GM18861 (cell line): ENCODE measurements around the gene CFAP46.
"Not testable (repeated sequence)": the region's sequence is repeated elsewhere in the genome, so short reads cannot be mapped to it uniquely, and the experiment has no call there.

Experiments
- ATAC-seq: cut with Tn5 transposase; IDR thresholded peaks from one replicate; pipeline ENCODE4 v1.9.1; 2021; ENCODE audit not compliant: unreplicated experiment

The CFAP46 gene

DNA sequence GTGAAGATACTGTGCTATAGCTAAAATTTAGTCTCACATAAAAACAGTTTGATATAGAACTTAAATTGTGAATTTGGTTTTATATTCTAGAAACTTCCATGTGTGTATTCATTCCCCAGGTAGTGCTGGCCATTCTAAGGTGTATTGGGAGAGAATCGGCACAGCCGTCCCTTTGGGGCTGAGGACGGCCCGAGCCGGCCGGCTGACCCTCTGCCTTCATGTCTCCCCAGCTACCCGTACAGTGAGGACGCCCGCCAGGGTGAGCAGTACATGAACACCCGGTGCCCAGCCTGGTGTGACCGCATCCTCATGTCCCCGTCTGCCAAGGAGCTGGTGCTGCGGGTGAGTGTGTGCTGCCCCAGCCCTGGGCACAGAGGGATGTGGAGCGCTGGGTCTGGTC, 164.9 kb downstream of the CFAP46 start:
- no peak for ATAC-seq

DNA sequence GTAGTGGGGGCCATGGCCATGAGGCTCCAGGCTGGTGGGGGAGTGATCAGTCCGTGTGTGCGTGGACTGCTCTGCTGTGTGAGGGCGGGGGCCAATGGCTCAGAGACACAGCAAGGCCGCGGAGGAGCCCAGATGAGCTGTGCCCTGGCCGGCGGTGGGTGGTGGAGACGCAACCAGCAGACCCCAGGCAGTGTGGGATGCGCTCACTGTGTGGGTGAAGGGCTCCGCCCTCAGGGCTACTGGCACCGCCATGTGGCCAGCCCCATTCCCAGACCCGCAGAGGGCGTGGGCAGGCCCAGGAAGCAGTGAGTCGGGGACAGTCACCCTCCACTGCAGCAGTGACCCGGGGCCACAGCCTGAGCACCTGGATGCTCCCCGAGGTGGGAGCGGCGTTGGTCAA, 165.5 kb downstream of the CFAP46 start:
- ATAC-seq = no peak

DNA sequence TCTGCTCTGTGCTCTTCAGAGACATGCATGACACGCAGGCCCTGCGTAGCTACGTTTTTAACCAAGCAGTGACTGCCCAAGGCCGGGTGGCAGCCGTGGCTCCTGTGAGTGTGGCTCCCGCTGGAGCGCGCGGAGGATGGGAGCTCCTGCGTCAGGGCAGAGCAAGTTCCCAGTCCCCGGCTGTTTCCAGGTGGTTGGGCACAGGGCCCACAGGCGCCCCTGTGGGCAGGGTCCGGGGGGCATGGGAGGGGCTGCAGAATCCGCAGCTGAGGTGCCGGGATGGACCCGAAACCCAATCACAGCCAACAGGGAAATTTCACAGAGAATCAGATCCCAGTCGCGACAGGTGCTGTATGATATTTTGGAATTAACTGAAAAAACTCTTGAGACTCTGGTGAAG, 166.2 kb downstream of the CFAP46 start:
- ATAC-seq = no peak

DNA sequence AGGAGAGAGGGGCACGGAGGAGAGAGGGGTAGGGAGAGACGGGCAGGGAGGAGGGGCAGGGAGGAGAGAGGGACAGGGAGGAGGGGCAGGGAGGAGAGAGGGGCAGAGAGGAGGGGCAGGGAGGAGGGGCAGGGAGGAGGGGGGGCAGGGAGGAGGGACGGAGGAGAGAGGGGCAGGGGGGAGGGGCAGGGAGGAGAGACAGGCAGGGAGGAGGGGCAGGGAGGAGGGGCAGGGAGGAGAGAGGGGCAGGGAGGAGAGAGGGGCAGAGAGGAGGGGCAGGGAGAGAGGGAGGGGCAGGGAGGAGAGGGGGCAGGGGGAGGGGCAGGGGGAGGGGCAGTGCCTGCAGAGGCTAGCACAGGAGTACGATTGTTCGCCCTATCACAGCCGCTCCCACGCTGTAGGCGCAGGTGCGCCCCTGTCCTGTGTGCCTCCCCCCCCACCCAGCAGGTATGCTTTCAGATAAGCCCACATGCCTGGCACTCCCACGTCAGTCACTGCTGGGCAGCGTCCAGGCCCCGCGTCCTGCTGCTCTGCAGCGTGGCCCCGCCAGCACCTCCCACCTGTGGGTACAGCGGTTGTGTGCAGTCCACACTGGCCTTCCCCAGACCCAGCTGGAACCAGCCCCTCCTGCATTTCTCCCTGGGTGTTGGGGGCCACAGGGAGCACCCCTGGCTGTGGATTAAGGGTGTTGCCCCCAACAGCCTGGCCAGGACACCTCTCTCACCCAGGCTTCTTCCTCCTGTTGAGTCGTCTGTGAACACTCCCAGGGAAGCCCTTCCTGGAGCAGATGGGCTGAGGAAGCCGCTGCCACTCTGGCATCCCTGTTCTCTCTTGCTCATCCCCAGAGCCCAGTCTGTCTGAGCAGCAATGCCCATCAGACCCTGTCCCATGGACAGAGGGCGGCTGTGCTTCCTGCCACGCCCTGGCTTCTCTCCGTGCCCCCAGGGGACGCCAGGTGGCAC, 167.2 kb downstream of the CFAP46 start:
- ATAC-seq = no peak

DNA sequence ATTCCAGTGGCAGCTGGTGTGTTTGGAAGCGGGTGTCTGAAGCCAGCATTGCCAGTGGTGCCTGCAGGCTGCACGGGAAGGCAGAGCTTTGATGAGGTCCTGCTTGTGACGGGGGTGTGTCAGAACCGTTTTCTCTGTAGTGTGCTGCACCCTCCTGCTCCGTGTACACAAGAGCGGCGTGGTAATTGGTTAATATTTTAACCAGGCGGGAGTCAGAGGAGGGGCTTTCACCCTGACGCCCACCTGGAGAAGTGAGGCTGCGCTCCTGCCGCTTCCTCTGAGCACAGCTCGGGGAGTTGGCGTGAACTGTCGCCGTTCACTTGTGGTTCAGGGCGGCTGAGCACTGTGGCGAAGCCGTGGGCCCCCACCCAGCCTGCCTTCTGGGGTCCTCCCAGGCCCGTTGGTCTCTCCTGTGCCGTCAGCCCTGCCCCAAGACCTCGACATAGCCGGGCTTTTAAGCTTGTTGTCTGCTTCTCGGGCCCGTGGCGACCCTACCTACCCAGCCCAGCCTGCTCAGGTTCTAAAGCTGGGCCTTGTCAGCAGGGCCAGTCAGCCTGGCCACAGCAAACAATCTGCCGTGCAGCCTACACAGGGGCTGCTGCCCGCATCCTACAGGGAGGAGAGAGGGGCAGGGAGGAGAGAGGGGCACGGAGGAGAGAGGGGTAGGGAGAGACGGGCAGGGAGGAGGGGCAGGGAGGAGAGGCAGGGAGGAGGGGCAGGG, 168.0 kb downstream of the CFAP46 start:
- no peak for ATAC-seq

DNA sequence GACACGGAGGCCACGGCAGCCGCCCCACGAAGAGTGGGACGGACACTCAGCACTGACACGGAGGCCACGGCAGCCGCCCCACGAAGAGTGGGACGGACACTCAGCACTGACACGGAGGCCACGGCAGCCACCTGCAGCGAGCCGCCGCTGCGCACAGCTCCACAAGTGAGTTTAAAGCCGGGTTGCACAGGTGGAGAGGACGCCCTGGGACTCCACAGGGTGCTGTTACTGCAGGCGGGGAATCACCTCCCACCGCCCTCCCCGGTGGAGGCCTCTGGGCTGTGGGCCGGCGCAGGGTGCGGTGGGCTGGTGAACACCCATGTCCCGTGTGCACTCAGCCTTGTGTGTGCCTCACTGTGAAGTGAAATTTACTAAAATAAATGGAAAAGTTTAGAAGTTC, 169.6 kb downstream of the CFAP46 start:
- not testable (repeated sequence) for ATAC-seq

DNA sequence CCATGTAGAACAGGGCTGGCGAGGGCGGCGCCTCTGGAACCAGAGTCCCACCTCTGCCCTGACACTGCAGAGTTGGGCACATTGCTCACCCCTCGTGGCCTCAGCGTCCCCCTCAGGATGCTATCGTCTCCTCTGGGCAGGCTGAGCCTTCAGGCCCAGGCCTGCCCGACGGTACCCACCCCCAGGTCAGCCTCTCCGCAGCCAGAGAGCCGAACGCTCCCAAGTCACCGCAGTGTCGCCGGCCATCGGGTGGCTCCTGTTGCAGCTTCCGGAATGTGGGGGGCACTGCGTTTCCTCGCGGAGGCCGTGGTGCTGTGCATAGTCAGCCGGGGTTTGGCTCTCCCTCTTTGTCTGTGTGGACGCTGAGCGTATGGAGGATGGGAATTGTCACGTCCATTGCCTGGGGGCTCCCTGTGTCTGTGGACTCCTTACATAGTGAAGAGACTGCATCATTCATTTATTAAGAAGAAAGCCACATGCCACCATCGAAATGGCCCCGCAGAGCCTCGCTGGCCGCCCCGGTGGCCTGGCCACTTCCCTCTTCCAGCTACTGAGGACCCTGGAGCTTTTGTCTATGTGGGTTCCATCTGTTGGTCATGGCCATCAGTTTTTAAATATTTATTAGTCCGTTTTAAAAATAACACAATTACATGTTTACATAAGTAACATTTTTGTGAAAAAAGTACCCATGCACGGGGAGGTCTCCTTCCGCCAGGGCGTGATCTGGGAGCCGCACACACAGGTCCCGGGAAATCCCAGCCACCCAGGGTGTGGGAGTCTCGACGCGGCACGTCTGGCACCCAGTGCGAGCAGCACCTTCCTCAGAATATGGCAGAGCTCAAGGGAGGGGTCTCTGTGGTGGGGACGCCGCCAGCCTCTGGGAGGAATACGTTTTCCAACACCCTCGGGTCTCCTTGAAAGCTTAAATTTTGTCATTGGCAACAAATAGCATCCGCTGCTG, 172.0 kb downstream of the CFAP46 start:
- ATAC-seq = no peak

DNA sequence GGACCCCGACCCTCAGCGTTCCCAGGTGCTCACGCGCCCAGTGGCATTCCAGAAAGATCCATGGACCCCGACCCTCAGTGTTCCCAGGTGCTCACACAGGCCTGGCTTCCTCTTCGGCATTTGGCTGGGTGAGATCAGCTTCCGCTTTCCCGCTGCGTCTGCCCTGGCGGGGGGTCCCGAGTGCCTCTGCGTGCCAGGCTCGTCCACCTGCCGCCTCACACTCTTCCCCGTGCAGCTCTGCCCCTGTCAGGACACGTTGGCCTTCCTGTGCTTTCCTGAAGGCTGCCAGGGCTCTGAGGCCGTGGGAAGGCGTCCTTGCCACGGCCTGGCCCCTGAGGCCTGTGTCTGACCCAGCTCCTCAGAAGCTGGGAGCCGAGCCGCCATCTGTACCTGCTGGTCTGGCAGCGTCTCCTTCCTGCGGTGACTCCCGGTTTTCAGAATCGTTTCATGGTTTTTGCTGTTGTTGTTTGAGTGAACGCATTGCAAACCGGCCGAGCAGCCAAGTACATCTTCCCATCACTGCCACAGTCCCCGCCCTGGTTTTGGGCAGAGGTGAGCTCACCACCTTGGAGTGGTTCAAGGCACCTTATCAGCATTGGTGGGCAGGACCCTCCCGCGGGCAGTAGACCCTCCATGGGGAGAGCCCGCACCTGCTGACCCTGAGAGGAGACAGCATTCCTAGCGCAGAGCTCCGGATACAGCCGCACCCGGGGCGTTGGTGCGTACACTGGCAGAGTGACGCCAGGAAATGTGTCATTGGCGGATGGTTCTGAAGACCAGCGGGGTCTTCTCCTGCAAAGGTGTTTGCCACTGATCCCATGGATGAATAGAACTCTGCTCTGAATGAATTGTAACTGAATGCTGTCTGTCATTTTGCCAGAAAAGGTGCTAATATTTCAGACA, 173.8 kb downstream of the CFAP46 start:
- ATAC-seq = no peak

DNA sequence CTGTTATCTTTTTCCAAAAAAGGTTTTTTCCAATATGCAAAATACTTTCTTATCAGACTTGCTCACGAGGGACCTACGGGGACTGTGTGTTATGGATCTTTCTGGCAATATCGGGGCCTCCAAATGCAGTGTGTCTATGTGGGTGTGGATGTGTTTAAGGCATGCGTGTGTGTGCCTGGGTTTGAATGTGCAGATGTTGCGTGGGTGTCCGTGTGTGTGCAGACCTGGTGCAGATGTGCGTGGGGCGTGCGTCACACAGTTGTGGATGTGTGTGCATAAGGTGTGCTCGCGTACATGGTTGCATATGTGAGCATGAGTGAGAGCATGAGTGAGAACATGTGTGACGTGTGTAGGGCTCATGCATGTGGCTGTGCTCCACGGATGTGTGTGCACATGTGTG, 176.1 kb downstream of the CFAP46 start:
- no peak for ATAC-seq

DNA sequence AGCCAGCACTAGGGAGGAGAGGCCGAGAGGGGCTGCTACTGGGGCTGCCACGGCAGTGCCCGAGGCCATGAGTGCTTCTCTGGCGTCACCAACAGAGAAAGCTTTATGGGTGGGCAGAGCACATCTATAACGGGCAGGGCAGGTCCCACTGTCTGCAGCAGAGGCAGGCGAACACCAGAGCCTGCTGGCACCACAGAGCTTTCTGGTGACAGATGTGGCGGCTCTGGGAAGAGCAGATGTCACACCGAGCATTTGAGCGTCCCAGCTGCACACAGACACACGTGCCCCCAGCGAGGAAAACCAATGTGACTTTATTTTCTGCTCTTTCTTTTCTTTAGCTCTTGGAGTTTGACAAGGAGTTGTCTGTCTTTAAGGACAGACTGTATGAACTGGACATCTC, 176.9 kb downstream of the CFAP46 start:
- ATAC-seq = no peak

DNA sequence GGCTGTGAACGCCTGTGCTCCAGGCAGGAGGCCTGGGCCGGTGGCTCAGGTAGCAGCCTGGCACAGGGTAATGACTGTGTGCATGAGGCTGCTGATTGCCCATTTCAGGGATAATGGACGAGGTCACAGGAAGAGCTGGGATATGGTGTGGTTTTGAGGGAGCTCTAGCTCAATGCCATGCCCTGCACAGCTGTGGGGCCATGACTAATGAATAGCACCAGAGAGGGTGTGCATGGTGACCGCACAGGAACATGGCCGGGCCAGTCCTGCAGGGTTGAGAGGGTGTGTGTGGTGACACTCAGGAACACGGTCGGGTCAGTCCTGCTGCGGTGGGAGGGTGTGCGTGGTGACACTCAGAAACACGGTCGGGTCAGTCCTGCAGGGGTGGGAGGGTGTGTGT, 178.3 kb downstream of the CFAP46 start:
- no peak for ATAC-seq

DNA sequence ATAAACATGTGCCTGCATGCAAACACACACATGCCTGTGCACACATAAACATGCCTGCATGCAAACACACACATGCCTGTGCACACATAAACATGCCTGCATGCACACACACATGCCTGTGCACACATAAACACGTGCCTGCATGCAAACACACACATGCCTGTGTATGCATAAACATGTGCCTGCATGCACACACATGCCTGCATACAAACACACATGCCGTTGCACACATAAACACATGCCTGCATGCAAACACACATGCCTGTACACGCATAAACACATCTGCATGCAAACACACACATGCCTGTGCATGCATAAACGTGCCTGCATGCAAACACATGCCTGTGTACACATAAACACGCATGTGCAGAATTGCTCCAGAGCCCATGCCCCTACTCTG, 178.8 kb downstream of the CFAP46 start:
- no peak for ATAC-seq

DNA sequence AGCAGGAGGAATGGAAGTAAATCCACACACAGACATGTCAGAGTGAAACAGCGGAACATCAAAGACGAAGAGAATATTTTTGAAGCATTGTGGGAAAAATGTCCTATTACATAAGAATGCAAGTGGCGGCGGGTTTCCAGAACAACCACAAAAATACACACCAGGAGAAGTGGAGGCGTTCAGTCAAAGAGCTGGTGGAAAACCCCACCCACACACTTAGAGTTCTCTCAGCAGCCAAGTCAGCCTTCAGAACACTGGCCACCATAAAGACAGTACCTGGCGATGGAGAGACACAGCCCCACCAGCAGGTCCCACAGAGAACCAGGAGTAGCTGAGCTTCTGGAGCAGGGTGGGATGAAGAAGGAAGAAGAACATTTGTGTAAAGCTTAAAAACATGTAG, 180.1 kb downstream of the CFAP46 start:
- no peak for ATAC-seq

DNA sequence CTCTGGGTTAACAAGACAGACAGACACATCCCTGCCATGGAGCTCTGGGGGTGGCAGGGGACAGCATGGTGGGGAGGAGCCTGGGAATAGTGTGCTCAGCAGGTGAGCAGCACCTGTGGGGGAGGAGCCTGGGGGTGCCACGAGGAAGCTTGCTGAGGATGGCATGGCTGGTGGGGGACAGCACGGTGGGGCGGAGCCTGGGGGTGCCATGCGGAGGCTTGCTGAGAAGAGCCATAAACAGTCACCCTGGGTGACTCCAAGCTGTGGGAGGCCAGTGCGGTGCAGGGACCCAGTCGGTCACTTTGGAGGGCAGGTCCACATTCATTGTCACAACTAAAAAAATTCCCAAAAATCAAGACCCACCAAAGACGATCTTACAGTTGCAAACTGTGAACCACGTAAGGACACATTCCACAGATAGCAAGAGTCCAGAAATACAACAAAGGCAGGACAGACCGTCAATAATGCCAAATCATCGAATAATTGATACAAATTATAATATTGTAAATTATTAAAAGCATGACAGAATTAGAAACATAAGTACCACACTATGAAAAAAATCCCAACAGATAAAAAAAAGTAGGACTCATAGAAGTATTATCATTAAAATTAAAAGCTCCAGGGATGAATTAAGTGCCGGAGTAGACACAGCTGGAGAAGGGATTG, 180.8 kb downstream of the CFAP46 start:
- no peak for ATAC-seq

DNA sequence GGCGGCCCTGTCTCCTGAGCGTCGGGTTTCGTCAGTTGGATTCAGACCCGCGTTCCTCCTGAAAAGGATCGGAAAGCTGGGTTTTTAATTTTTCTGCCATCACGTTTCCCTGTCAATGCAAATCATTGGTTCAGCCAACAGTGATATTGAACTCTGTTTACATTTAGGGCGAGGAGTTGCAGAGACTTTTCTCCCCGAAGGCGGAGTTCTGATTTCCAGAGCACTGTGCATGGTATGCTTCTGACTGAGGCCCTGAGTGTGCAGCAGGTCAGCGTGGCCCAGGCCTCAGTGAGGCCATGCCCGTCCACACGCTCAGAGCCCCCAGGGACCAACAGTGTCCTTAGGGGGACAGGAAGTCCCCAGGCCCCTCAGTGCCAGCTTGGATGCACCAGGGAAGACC, 183.5 kb downstream of the CFAP46 start:
- ATAC-seq = no peak
